ENCODE measurements around the gene AFDN.

DNA sequence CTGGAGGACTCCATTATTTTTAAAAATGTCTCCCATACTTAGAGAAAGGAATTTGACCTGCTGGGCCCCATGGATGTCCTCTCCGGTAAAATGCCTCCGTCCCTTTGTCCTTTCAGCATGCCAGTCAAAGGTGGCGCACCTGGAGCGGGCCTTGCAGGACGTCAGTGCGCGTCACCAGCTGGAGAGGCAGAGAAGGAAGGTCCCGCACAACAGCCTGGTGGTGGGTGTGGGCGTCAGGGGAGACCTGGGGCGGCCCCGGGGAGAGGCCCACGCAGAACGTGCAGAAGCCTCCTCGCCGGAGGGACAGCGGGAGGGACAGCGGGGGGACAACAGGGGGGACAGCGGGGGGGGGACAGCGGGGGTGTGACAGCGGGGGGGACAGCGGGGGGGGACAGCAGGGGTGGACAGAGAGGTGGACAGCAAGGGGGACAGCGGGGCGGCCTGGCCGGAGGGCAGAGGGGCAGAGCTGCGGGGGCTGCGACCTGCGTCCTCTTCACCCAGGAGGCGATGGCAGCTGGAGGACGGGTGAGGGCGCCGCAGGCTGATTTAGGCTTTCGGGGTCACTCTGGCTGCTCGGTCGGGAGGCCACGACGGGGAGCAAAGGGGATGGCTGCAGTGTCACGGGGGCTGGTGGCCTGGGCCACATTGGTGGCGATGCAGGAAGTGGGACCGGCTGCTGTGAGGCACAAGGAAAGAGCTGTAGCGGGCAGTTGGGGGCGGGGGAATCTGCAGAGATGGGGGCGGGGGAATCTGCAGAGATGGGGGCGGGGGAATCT, 169.9 kb downstream of the AFDN start:
- TF ChIP-seq EZH2 (IDR thresholded peaks at IDR 0.05; ENCODE audit: low read depth) = no peak
- no peak for TF ChIP-seq CTCF (conservative IDR thresholded peaks at IDR 0.05)

Measured in PC-9 (cell line).